ENCODE results near the gene TBC1D22B.

The TBC1D22B gene

DNA sequence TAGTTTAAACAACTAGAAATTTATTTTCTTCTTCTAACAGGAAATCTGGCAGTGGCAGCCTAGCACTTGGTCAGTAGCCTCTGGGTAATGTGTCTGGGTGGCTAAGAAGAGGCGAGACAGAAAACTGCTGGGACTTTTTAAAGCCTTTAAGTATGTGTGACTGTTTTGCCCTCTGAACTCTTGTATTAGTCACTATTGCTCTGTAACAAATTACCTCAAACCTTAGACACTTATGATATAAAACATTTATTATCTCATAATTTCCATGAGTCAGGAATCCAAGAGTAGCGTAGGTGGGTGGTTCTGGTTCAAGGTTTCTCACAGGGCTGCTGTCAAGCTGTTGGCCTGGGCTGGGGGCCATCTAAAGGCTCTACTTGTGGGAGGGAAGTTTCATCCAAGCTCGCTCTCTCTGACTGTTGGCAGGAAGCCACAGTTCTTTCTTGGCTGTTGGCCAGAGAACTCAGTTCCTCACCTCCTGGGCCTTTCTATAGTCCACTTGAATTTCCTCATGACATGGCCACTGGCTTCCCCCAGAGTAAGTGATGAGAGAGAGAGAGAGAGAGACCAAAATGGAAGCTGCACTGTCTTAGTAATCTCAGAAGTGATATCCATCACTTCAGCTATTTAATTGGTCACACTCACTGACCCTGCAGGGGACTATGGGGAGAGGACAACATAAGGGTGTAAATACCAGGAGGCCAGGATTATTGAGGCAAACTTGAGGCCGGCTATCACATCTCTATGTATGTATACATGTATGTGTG, 17.4 kb upstream of the TBC1D22B start:
- in situ Hi-C loops (cut with HindIII; ENCODE audit: low sequenced_read_pairs) = no loop called here

- in situ Hi-C loops (cut with HindIII; ENCODE audit: low sequenced_read_pairs) = no loop called here
These were observed 16.4 kb upstream of the TBC1D22B start for GRCh38 chr6:37241131-37241530.

GRCh38 chr6:37241775-37242428, 15.7 kb upstream of the TBC1D22B start:
- in situ Hi-C loops (cut with HindIII; ENCODE audit: low sequenced_read_pairs) = no loop called here

DNA sequence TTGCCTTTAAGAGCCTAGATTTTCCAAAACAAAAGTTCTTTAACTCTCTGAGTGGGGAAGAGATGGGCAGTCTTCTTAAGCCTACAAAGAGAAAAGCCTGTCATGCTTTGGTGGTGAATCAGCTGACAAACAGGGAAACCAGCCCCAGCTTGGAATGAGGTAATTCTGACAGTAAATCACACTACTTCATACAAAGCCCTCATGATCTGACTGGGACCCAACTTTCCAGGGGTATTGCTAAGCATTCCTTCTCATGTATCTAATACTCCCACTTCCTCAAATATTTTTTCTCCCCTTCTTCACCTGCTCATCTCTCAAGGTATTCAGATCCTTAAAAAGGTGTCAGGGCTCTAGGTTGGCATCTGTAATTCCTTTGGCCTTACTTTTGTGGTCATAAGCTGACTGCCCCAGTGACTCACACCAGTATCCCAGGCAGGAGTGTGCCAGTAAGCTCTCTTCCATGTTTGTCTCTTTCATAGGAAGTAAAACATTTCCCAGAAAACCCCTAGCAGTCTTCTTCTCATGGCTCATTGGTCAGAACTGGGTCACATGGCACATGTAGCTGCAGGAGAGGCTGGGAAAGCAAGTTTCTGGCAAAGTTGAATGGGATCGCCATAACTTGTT, 15.0 kb upstream of the TBC1D22B start:
- in situ Hi-C loops (cut with HindIII; ENCODE audit: low sequenced_read_pairs) = no loop called here

DNA sequence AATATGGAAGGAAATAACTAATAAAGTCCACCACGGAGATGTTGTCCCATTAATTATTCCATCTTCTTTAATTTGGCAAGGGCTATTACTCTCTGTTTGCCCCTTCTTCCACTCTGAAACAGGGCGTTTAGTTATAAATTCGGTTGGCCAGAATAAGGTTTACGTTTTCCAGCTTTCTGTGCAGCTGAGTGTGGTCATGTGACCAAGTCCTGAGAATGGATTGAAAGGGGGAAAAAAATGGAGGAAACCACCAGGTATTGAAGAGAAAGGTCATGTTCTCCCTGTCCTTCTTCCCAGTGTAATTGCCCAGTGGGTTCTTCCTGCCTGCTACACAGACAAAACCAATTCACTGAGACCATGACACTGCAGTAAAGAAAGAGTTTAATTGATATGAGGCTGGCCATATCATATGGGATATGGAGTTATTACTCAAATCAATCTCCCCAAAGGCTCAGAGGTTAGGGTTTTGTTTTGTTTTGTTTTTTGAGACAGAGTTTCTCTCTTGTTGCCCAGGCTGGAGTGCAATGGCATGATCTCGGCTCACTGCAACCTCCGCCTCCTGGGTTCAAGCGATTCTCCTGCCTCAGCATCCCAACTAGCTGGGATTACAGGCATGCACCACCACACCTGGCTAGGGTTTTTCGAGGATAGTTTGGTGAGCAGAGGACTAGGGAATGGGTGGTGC, 14.3 kb upstream of the TBC1D22B start:
- in situ Hi-C loops (cut with HindIII; ENCODE audit: low sequenced_read_pairs) = no loop called here

- in situ Hi-C loops (cut with HindIII; ENCODE audit: low sequenced_read_pairs) = no loop called here
These were observed 13.7 kb upstream of the TBC1D22B start for GRCh38 chr6:37243816-37244370.

DNA sequence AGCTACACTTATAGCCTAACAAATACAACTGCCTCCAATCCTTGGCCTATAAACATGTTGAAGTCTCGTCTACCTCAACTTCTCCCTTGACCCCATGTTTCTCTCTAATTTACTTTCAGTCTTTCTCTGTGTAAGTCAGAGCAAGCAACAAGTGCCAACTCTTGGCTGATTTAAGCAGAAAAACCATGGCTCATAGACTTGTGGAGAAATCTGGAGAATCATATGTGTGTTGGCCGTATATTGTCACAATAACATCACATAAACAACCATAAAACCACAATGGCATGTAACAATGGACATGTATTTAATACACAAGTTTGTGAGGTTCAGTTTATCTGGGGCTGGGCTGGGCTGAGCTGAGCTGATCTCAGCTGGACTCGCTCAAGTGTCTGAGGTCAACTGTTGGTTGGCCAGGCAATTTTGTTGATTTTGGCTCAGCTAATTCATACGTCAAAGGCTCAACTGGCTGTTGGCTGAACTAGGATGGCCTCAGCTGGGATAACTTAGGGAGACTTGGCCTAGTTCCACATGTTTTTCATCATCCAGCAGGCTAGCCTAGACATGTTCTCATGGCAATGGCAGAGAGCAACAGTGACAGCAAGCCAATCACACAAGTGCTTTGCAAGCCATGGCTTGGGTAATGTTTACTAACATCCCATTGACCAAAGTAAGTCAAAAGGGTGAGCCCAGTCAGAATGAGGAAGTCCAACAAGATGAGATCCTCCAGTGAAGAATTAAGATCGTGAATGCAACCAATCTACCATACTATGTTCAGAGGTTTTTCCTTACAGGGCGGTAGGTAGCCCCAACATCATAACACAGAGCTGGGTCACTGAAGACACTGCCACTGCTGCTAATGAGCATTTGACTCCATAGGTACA, 12.9 kb upstream of the TBC1D22B start:
- in situ Hi-C loops (cut with HindIII; ENCODE audit: low sequenced_read_pairs) = no loop called here

DNA sequence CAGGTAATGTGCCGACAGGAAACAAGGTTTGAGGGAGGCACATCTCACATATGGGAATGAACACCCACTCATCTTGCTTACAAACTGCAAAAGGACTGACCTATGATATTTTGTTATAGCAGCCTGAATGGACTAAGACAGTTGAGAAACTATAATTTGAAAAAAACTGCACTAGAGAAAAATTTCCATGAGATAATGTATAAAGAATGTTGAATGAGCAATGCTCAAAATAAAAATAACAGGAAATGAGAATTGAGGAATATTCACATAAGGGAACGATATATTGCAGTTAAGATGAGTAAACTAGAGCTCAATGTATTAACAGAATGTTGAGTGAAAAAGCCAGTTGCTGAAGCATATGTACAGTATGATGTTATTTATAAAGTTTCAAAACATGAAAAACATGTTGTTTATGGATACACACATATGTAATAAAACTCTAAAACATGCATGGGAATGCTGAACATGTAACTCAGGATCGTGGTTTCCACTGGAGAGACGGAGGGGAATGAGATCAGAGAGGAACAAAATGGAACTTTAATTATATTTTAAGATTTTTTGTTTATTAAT, 6.3 kb upstream of the TBC1D22B start:
- in situ Hi-C loops (cut with HindIII; ENCODE audit: low sequenced_read_pairs) = no loop called here

DNA sequence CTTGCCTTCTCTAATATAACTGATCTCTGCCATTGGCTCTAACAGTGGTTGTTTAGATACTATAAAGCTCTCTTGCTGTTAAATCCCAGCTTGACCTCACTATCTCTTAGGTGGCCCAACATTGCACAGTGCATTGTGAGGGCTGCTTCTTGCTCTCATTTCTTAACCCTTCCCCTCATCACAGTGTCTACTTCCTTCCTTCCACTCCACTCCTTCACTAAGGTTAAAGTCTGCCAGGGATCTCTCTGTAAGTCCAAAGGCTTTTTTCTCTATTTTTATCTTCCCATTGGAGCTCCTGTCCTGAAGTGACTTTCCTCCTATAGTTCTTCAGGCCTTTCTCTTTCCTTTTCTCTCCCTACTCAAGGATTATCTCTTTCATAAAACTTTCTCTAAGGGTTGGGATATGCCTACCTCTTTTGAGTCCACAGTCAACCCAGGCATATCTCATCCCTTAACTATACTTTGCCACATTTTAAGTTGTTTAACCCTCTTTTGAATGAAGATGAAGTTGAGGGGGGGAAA, 4.0 kb upstream of the TBC1D22B start:
- in situ Hi-C loops (cut with HindIII; ENCODE audit: low sequenced_read_pairs) = no loop called here

DNA sequence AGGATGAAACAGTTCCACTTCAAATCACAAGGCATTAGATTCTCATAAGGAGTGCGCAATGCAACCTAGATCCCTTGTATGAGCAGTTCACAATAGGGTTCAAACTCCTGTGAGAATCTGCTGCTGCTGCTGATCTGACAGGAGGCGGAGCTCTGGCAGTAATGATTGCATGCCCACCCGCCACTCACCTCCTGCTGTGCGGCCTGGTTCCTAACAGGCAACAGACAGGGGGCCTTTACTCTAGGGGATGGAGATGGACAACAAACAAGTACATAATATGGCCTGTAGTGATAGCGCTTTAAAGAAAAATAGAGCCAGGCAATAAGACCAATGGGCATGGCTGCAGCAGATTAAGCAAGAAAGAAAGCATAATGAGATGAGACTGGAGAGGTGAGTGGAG, 2.7 kb upstream of the TBC1D22B start:
- in situ Hi-C loops (cut with HindIII; ENCODE audit: low sequenced_read_pairs) = no loop called here

GRCh38 chr6:37256692-37257319, 766 bp upstream of the TBC1D22B start:
- in situ Hi-C loops (cut with HindIII; ENCODE audit: low sequenced_read_pairs) = no loop called here

DNA sequence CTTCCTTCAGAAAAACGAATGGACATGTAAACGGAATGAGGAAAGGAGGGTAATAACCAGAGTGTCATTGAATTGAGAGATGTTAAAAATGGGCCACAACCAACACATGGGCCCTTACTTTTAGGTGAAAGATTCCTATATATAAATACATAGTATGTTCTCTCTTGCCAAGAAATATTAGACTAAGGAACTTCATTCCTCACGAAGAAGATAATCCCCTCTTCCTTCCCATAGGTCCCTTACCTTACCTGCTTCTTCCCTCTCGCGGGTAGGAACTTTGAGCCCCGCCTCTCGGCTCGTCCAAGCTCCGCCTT, 295 bp upstream of the TBC1D22B start:
- in situ Hi-C loops (cut with HindIII; ENCODE audit: low sequenced_read_pairs) = no loop called here

GRCh38 chr6:37258405-37259105, 983 bp downstream of the TBC1D22B start:
- in situ Hi-C loops (cut with HindIII; ENCODE audit: low sequenced_read_pairs) = no loop called here

DNA sequence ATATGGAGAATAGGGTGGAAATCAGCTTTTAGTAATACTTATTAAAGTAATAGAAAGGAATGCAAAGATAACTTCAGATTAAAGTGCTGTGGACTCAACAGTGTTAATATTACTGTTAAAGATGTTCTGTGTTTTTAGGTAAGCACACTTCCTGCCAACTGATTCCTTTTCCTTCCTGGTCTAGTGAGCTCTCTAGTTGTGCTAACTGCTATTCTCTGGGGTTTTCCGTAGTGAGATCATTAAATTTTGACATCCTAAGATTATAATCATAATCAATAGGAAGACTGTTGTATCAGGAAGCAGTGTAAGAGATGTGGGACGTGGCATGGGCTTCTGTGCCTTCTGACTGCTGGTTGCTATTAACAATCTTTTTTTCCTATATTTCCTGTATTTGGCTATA, 1.6 kb downstream of the TBC1D22B start:
- in situ Hi-C loops (cut with HindIII; ENCODE audit: low sequenced_read_pairs) = no loop called here

DNA sequence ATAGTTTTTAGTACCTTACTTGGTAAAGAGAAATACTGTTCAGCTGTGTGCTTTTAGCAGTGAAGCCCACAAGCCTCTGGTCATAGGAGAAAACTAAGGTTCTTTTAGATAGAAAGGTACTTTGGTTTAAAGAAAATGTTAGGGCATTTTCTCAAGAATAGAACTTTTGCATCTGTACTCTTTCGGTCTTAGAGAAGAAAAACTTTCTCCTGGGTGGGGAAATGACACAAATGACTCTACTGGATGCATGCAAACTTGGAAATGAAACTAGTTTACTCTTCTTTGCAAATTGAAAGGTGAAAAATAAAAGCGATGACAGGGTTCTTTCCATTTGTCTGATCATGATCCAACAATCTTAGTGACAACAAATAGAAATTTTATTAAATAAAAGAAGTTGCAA, 2.5 kb downstream of the TBC1D22B start:
- in situ Hi-C loops (cut with HindIII; ENCODE audit: low sequenced_read_pairs) = no loop called here

- in situ Hi-C loops (cut with HindIII; ENCODE audit: low sequenced_read_pairs) = no loop called here
These were observed 2.9 kb downstream of the TBC1D22B start for GRCh38 chr6:37260444-37260843.

DNA sequence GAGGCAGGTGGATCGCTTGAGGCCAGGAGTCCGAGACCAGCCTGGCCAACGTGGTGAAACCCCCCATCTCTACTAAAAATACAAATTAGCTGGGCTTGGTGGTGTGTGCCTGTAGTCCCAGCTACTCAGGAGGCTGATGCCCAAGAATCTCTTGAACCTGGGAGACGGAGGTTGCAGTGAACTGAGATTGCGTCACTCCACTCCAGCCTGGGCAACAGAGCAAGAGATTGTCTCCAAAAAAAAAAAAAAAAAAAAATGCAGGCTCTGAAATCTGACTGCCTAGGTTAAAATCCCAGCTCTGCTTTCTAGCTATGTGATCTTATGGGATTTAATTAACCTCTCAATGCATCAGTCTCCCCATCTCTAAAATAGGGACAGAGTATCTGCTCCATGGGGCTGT, 3.6 kb downstream of the TBC1D22B start:
- in situ Hi-C loops (cut with HindIII; ENCODE audit: low sequenced_read_pairs) = no loop called here

- in situ Hi-C loops (cut with HindIII; ENCODE audit: low sequenced_read_pairs) = no loop called here
These were observed 5.0 kb downstream of the TBC1D22B start for GRCh38 chr6:37262446-37263026.

- in situ Hi-C loops (cut with HindIII; ENCODE audit: low sequenced_read_pairs) = no loop called here
These were observed 7.4 kb downstream of the TBC1D22B start for GRCh38 chr6:37265001-37265400.
